OCI-LY1 (cell line): ENCODE measurements around the gene ANKRD13A.

Experiments used
- EZH2 ChIP-seq: fragments of 200-600 bp; sonication (generic), shearing (Covaris generic); IDR thresholded peaks from 2 replicates; pipeline ENCODE4 v1.8.0; 2017; ENCODE audit warnings: borderline replicate concordance, mixed run types, mild to moderate bottlenecking, antibody characterized with exemption, low read length, moderate library complexity, mixed read lengths
- TF ChIP-seq, protein P1 (sequence below): fragments of 200-600 bp; sonication (generic), shearing (Covaris generic); IDR thresholded peaks from 2 replicates; pipeline ENCODE4 v1.5.1; 2017; ENCODE audit warnings: mild to moderate bottlenecking, antibody characterized with exemption, low read length, moderate library complexity, mixed read lengths

GRCh38 chr12:109968032-109968420 is 31.2 kb upstream of the ANKRD13A start:
- TF ChIP-seq, protein P1, sequence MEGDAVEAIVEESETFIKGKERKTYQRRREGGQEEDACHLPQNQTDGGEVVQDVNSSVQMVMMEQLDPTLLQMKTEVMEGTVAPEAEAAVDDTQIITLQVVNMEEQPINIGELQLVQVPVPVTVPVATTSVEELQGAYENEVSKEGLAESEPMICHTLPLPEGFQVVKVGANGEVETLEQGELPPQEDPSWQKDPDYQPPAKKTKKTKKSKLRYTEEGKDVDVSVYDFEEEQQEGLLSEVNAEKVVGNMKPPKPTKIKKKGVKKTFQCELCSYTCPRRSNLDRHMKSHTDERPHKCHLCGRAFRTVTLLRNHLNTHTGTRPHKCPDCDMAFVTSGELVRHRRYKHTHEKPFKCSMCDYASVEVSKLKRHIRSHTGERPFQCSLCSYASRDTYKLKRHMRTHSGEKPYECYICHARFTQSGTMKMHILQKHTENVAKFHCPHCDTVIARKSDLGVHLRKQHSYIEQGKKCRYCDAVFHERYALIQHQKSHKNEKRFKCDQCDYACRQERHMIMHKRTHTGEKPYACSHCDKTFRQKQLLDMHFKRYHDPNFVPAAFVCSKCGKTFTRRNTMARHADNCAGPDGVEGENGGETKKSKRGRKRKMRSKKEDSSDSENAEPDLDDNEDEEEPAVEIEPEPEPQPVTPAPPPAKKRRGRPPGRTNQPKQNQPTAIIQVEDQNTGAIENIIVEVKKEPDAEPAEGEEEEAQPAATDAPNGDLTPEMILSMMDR = no peak
- TF ChIP-seq EZH2 = no peak
